ENCODE results near the gene PRSS56. TPM values are rescaled to one million over a fixed set of nuclear protein-coding genes. Genes with fewer than 3 reads are reported as not detected.
A peak's percentile ranks its signal among the peaks of the same experiment; 100 is the strongest.

Gene PRSS56
- total and polyA plus RNA-seq, 2 of the 13 experiments (the other 11 are each of a cell fraction or from before 2014, with no cell fraction given): not detected

- TF ChIP-seq LCORL (IDR thresholded peaks at IDR 0.05): no peak
- TF ChIP-seq LCORL (CRISPR knock-in tag; IDR thresholded peaks at IDR 0.05): no peak
These were observed 22.7 kb downstream of the PRSS56 start (continued) for GRCh38 chr2:232542715-232543467.

DNA sequence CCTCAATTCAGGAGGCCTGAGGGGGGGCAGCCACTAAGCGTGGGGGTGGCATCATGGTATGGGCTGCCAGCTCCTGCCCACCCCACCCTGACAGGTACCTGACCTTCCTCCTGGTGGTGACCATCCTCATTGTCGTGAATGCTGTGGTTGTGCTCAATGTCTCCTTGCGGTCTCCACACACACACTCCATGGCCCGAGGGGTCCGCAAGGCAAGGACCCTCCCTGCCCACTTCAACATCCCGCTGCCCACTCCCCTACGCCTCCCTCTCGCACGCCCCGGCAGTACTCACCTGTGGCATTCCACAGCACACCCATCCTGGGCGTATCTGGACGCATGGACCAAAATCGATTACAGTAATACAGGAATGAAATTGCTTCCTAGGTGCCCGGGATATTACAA, 23.3 kb downstream of the PRSS56 start:
- FAIRE-seq: no peak
- Histone ChIP-seq H2AFZ (ENCODE audit: low read length) (no peak overlapping the region), H3K79me2 (ENCODE audit: insufficient read depth, low read length) (peaks cover 7% of the 10 kb centered on the region), H3K9ac (ENCODE audit: insufficient read depth, low read depth, low read length) (no peak overlapping the region), H3K36me3 (replicated peaks in 1 of 2; ENCODE audit: control insufficient read depth in 1 of 2, insufficient read depth in 2 of 2, low read length in 2 of 2) (peaks cover 4 to 8% of the 10 kb centered on the region in 2 experiments; a peak in 4 of 5 replicates), H3K4me3 (replicated peaks in 1 of 3; ENCODE audit: insufficient read depth in 1 of 3, low read depth in 2 of 3, low read length in 3 of 3) (no peak overlapping the region), H3K9me3 (ENCODE audit: low read length) (peaks cover 2% of the 10 kb centered on the region; the same call in 1 of the 2 replicates), H3K27ac (ENCODE audit: extremely low read length, insufficient read depth, low read length) (no peak overlapping the region), H3K4me1 (ENCODE audit: insufficient read depth, low read length) (peaks cover 11% of the 10 kb centered on the region; the same call in 1 of the 2 replicates), H4K20me1 (ENCODE audit: insufficient read depth, low read length) (no peaks in the 10 kb centered on the region; the same call in 1 of the 2 replicates), H3K4me2 (ENCODE audit: low read depth, low read length) (no peak overlapping the region), H3K27me3 (ENCODE audit: control insufficient read depth in 1 of 2, insufficient read depth in 2 of 2, low read length in 2 of 2) (no peaks in the 10 kb centered on the region; a peak in 1 of 5 replicates)
- CTCF ChIA-PET (ENCODE audit: low intra/inter-chr PET ratio, low total read pairs): no interaction called here
- in situ Hi-C loops (cut with HindIII; ENCODE audit: extremely low pct_ligation_motif_present, low pct_unique_long_range_greater_than_20kb) (no loop called here), intact Hi-C loops (cut with micrococcal nuclease; ENCODE audit: unreplicated experiment) (no loop called here)
- peak in 1 of 2 experiments; percentile 16; a peak in 1 of 4 replicates for TF ChIP-seq POLR2A (IDR thresholded peaks at IDR 0.05; ENCODE audit: insufficient read depth in 1 of 2, low read depth in 2 of 2, low read length in 2 of 2)
- no peak for TF ChIP-seq ZMAT5 (CRISPR knock-in tag; IDR thresholded peaks at IDR 0.05; ENCODE audit: borderline replicate concordance, low read depth)
- no peak for DNase-seq (ENCODE audit: low spot score)
- no TSS peak for BruUV-seq (replicated peaks)
- WGBS (ENCODE audit: low lambda C conversion rate): 85% methylated on average over 14 of the region's 14 CpGs
- ATAC-seq: no peak
- POLR2A ChIA-PET: no interaction called here

DNA sequence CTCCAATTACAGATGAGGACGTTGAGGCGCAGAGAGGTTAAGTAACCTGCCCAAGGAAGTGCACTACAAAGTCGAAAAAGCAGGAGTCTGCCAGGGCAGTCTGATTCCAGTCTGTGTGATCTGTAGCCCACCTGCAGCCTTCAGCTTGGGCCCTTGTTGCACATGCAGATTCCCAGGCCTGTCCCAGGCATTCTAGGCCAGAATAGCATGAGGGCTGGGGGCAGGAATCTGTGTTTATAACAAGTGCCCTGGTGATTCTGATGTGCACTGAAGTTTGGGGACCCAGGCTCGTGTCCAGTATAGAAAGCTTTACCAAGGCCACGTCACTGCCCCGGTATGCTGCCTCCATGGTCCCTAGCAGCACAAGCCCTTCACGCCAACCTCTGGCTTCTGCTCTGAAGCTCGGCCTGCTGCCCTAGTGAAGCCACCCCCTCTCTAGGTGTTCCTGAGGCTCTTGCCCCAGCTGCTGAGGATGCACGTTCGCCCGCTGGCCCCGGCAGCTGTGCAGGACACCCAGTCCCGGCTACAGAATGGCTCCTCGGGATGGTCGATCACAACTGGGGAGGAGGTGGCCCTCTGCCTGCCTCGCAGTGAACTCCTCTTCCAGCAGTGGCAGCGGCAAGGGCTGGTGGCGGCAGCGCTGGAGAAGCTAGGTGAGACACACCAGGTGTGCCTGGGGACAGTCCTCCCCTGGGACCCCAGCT, 23.9 kb downstream of the PRSS56 start:
- H3K4me2 ChIP-seq (ENCODE audit: low read depth, low read length): no peak overlapping the region
- no peaks in the 10 kb centered on the region; a peak in 1 of 5 replicates for H3K27me3 ChIP-seq (ENCODE audit: control insufficient read depth in 1 of 2, insufficient read depth in 2 of 2, low read length in 2 of 2)
- 93% methylated on average over 17 of the region's 19 CpGs for WGBS (ENCODE audit: low lambda C conversion rate)
- CTCF ChIA-PET (ENCODE audit: low intra/inter-chr PET ratio, low total read pairs): no interaction called here
- no peak for DNase-seq (ENCODE audit: low spot score)
- H3K36me3 ChIP-seq (replicated peaks in 1 of 2; ENCODE audit: control insufficient read depth in 1 of 2, insufficient read depth in 2 of 2, low read length in 2 of 2): peaks cover 4 to 8% of the 10 kb centered on the region in 2 experiments; a peak in 4 of 5 replicates
- H3K27ac ChIP-seq (ENCODE audit: extremely low read length, insufficient read depth, low read length): no peak overlapping the region
- in situ Hi-C loops (cut with HindIII; ENCODE audit: extremely low pct_ligation_motif_present, low pct_unique_long_range_greater_than_20kb): no loop called here
- H3K9ac ChIP-seq (ENCODE audit: insufficient read depth, low read depth, low read length): no peak overlapping the region
- H4K20me1 ChIP-seq (ENCODE audit: insufficient read depth, low read length): no peaks in the 10 kb centered on the region; the same call in 1 of the 2 replicates
- H3K79me2 ChIP-seq (ENCODE audit: insufficient read depth, low read length): peaks cover 10% of the 10 kb centered on the region
- no TSS peak for BruUV-seq (replicated peaks)
- intact Hi-C loops (cut with micrococcal nuclease; ENCODE audit: unreplicated experiment): no loop called here
- POLR2A ChIA-PET: no interaction called here
- ATAC-seq: no peak
- peaks cover 11% of the 10 kb centered on the region for H3K4me1 ChIP-seq (ENCODE audit: insufficient read depth, low read length)
- no peak overlapping the region for H3K4me3 ChIP-seq (replicated peaks in 1 of 3; ENCODE audit: insufficient read depth in 1 of 3, low read depth in 2 of 3, low read length in 3 of 3)
- FAIRE-seq: no peak
- H3K9me3 ChIP-seq (ENCODE audit: low read length): peaks cover 8% of the 10 kb centered on the region; the same call in 1 of the 2 replicates
- H2AFZ ChIP-seq (ENCODE audit: low read length): no peak overlapping the region
- TF ChIP-seq CREM (IDR thresholded peaks at IDR 0.05): no peak
- no peak for TF ChIP-seq CREM (CRISPR knock-in tag; IDR thresholded peaks at IDR 0.05)
- no peak for TF ChIP-seq FOXO1 (CRISPR knock-in tag; IDR thresholded peaks at IDR 0.05)
- no peak for TF ChIP-seq CHD4 (IDR thresholded peaks at IDR 0.05; ENCODE audit: borderline replicate concordance, low read length)
- no peak for TF ChIP-seq RFXAP (CRISPR knock-in tag; IDR thresholded peaks at IDR 0.05; ENCODE audit: borderline replicate concordance)
- TF ChIP-seq XRCC5 (optimal IDR thresholded peaks at IDR 0.05; ENCODE audit: low read length): no peak
- TF ChIP-seq ARID3A (IDR thresholded peaks at IDR 0.05; ENCODE audit: low read depth, low read length): no peak
- TF ChIP-seq ZNF232 (CRISPR knock-in tag; IDR thresholded peaks at IDR 0.05; ENCODE audit: borderline replicate concordance): no peak
- TF ChIP-seq KAT7 (CRISPR knock-in tag; IDR thresholded peaks at IDR 0.05; ENCODE audit: borderline replicate concordance): no peak
- no peak for TF ChIP-seq ZNF292 (CRISPR knock-in tag; IDR thresholded peaks at IDR 0.05; ENCODE audit: borderline replicate concordance, low read depth)
- TF ChIP-seq ZNF781 (CRISPR knock-in tag; IDR thresholded peaks at IDR 0.05; ENCODE audit: borderline replicate concordance, not compliant biosample characterization): no peak

Data from HepG2 (cell line).